GM18909 (cell line): Measurements from ENCODE around the gene GPR135.

Experiments used
- ATAC-seq: cut with Tn5 transposase; IDR thresholded peaks from one replicate; pipeline ENCODE4 v1.9.1; 2021; ENCODE audit warnings: mild to moderate bottlenecking; ENCODE audit not compliant: unreplicated experiment, poor library complexity

Gene GPR135

GRCh38 chr14:59425322-59425935 lies 39.8 kb downstream of the GPR135 start:
- ATAC-seq, result no peak

DNA sequence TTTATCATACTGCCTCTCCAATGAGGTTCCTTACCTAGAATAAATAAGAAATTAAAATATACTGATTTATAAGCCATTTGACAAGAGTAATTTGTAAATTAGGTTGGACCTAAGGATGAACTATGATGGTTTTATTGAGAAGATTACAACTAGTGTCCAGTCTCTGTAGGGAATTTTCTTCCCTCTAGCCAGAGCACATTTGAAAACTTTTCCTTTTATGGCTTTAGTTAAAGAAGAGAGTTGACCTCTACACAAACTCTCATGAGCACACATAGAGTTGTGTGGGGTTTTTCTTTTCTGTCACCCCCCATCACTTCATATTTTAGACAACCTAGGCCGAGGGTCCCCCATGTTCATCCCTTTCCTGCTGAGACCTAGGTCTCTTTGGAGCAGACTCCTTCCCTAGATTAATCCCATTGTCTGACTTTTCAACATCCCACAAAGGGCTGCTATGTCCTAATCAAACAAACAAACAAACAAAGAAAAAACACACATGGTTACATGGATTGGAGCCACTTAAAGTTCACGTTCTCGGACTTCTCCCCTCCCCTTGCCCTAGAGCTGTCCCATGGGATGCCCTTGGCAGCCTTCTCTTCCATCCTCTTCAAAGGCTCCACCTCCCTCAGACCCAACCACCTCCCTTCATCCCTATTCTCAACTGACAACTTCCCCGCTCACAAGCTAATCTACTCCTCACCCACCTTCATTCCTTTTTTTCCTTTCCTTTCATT lies 40.7 kb downstream of the GPR135 start:
- ATAC-seq, result no peak

GRCh38 chr14:59422069-59422881 lies 42.9 kb downstream of the GPR135 start:
- no peak for ATAC-seq

GRCh38 chr14:59419303-59419702 lies 45.9 kb downstream of the GPR135 start:
- ATAC-seq, result no peak

GRCh38 chr14:59417311-59417710 lies 47.9 kb downstream of the GPR135 start:
- no peak for ATAC-seq

- ATAC-seq, result no peak
These were observed 49.2 kb downstream of the GPR135 start for GRCh38 chr14:59415836-59416602.
